GM23248 (cell line): Measurements from ENCODE around the gene DDN.

ENCODE experiments used
- EZH2 ChIP-seq: fragments of 200-600 bp; sonication (generic); IDR thresholded peaks from 2 replicates; pipeline ENCODE4 v1.6.1; 2018; ENCODE audit warnings: antibody characterized with exemption, mild to moderate bottlenecking; ENCODE audit not compliant: insufficient read depth, poor library complexity, severe bottlenecking
- EZH2phosphoT487 ChIP-seq: fragments of 200-600 bp; sonication (generic); IDR thresholded peaks from 2 replicates; pipeline ENCODE4 v1.6.1; 2018; ENCODE audit warnings: antibody characterized with exemption, moderate library complexity, mild to moderate bottlenecking, low read depth; ENCODE audit not compliant: insufficient read depth

DNA sequence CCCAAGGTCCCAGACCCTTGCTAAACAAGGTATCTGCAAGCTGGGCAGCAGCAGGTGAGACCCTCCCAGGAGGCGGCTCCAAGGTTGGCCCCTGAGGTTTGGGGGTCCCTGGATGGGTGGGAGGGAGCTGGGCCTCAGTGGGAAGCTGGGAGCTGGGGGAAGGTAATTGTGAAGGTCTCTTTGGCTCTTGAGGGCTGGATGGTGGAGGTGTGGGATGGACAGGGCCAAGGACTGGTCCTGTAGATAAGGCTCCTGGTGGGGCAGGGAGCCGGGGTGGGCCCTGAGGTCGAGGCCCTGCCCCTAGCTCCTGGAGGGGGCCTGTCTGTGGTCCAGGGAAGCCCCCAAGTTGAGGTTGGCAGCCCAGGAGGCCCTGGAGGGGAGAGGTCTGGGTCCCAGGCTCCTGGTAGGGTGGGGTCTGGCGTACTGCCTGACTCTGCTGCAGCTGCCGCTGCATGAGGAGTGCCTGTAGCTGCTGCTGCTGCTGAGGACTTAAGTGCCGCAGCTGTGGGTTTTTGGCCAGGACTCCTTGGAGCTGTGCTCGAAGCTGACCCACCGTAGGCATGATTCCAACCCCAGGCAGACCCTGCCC lies 32.5 kb upstream of the DDN start:
- TF ChIP-seq EZH2phosphoT487, result no peak
- no peak for TF ChIP-seq EZH2
